PFSK-1 (cell line): ENCODE measurements around the gene SYNE1.

Experiments
- FOXP2 ChIP-seq: optimal IDR thresholded peaks from 2 replicates; pipeline ENCODE3; 2011; ENCODE audit warnings: borderline replicate concordance, control low read depth, inconsistent platforms; ENCODE audit not compliant: insufficient read depth; ENCODE audit errors: extremely low read length, extremely low read depth
- POLR2AphosphoS5 ChIP-seq: IDR thresholded peaks from 2 replicates; pipeline ENCODE4 v1.6.1; 2012; ENCODE audit warnings: low read depth, mild to moderate bottlenecking, control low read depth, low read length, moderate library complexity
- SIN3A ChIP-seq: IDR thresholded peaks from 2 replicates; pipeline ENCODE4 v1.6.1; 2012; ENCODE audit warnings: mild to moderate bottlenecking, low read length, moderate library complexity, borderline replicate concordance; ENCODE audit not compliant: insufficient read depth
- TAF1 ChIP-seq: IDR thresholded peaks from 2 replicates; pipeline ENCODE4 v1.6.1; 2012; ENCODE audit warnings: low read length, control low read depth, borderline replicate concordance; ENCODE audit not compliant: insufficient read depth
- TF ChIP-seq, protein P1 (sequence below), 2 experiments: IDR thresholded peaks; 2 replicates each; pipeline versions ENCODE4 v1.6.1 to v1.8.0; 2011 to 2012; ENCODE audit warnings: low read depth in 2 of 2, low read length in 2 of 2, control low read depth in 1 of 2, inconsistent platforms in 1 of 2, mild to moderate bottlenecking in 1 of 2, moderate library complexity in 1 of 2; ENCODE audit not compliant: insufficient read depth in 1 of 2

SYNE1 gene

DNA sequence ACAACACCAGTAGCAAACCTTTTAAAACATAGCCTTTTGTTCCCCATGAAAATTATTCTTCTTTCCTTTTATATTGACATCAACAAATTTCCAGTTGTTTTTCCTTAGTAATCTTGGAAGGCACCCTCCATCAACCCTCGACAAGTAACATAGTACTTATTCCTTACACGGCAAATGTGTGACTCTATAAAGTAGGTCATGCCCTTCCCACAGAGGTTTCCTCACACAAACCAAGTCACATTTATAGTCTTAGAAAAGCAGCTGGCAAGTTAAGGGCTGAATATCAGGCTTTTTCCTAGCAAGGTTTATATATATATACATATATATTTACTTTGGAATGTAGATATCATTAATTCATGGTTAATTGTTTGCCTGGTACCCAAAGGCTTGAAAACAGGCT, 371.5 kb downstream of the SYNE1 start:
- TF ChIP-seq FOXP2 (no peak), POLR2AphosphoS5 (no peak), TAF1 (no peak), SIN3A (no peak)
- TF ChIP-seq, protein P1, sequence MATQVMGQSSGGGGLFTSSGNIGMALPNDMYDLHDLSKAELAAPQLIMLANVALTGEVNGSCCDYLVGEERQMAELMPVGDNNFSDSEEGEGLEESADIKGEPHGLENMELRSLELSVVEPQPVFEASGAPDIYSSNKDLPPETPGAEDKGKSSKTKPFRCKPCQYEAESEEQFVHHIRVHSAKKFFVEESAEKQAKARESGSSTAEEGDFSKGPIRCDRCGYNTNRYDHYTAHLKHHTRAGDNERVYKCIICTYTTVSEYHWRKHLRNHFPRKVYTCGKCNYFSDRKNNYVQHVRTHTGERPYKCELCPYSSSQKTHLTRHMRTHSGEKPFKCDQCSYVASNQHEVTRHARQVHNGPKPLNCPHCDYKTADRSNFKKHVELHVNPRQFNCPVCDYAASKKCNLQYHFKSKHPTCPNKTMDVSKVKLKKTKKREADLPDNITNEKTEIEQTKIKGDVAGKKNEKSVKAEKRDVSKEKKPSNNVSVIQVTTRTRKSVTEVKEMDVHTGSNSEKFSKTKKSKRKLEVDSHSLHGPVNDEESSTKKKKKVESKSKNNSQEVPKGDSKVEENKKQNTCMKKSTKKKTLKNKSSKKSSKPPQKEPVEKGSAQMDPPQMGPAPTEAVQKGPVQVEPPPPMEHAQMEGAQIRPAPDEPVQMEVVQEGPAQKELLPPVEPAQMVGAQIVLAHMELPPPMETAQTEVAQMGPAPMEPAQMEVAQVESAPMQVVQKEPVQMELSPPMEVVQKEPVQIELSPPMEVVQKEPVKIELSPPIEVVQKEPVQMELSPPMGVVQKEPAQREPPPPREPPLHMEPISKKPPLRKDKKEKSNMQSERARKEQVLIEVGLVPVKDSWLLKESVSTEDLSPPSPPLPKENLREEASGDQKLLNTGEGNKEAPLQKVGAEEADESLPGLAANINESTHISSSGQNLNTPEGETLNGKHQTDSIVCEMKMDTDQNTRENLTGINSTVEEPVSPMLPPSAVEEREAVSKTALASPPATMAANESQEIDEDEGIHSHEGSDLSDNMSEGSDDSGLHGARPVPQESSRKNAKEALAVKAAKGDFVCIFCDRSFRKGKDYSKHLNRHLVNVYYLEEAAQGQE (IDR thresholded peaks at IDR 0.05; ENCODE audit: insufficient read depth in 1 of 2, low read depth in 2 of 2, low read length in 2 of 2) = no peak

DNA sequence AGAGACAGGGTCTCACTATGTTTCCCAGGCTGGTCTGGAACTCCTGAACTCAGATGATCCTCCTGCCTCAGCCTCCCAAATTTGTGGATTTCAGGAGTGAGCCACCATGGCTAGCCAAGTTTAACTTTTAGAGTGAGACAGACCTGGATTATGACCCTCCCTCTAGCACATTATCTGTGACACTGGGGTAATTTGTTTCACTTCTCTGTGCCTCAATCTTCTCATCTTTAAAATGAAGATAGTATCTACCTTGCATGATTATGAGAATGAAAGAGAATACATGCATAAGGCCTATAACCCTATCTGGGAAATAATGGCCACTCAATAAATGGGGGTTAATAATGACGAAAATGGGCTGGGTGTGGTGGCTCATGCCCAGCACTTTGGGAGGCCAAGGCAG, 373.6 kb downstream of the SYNE1 start:
- TF ChIP-seq TAF1 (no peak), SIN3A (no peak), POLR2AphosphoS5 (no peak), FOXP2 (no peak)
- TF ChIP-seq, protein P1 (IDR thresholded peaks at IDR 0.05; ENCODE audit: insufficient read depth in 1 of 2, low read depth in 2 of 2, low read length in 2 of 2) = no peak

DNA sequence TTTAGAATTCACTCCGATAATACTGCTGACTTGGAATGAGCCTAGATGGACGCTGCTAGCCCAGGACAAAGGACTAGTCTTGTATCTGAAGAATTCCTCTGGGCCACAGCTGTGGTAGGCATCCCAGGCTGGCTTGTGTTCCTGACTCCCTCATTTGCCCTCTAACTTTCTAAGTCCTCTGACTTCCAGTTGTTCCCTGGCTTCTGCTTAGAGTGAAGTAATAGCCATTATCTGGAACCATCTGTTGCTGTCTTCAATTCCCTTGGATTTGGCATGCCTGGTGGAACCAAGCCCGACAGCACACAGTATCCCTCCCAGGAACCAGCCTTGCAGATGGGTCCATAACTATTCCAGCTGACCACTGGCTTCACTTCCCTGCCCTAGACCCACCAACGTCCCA, 376.0 kb downstream of the SYNE1 start:
- TF ChIP-seq FOXP2 (no peak), TAF1 (no peak), SIN3A (no peak), POLR2AphosphoS5 (no peak)
- TF ChIP-seq, protein P1 (IDR thresholded peaks at IDR 0.05; ENCODE audit: insufficient read depth in 1 of 2, low read depth in 2 of 2, low read length in 2 of 2) = no peak

DNA sequence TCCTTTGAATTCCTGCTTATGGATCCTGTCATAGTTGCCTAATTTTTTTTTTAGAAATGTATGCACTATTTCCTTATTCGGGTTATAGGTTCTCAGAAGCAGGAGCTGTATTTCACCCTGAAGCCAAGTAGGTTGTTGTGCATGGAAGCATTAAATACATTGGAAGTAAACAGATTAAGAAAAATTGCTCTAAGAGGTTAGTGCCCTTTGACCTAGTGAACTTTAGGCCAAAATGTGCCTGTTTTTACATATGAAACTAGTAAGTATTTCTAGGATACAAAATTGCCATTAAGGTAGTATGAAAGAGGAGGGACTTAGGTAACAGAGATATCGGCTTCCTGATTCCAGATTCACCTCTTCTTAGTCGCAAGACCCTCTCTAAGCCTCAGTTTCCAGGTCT, 377.9 kb downstream of the SYNE1 start:
- TF ChIP-seq POLR2AphosphoS5 (no peak), SIN3A (no peak), TAF1 (no peak), FOXP2 (no peak)
- TF ChIP-seq, protein P1 (IDR thresholded peaks at IDR 0.05; ENCODE audit: insufficient read depth in 1 of 2, low read depth in 2 of 2, low read length in 2 of 2) = no peak

DNA sequence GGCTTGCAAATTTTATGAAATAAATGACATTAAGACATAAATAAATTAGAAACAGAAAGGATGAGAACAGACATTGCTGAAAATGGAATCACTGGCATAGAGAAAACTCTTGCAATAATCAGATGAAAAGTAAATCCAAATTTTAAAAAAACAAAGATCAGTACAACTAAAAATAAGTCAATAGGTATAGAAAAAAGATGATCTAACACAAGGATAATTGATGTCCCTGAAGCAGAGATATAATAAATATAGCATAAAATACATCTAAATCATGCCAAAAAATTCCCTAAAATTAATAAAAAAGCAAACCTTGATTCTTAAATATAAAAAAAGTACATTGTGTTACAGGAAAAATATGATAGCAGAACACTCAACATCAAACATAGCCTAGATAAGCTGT, 379.6 kb downstream of the SYNE1 start:
- TF ChIP-seq FOXP2 = no peak
- no peak for TF ChIP-seq SIN3A
- TF ChIP-seq POLR2AphosphoS5 = no peak
- TF ChIP-seq TAF1 = no peak
- TF ChIP-seq, protein P1 (IDR thresholded peaks at IDR 0.05; ENCODE audit: insufficient read depth in 1 of 2, low read depth in 2 of 2, low read length in 2 of 2) = no peak
